ENCODE data around the gene LIAS. TPM values are rescaled to one million over a fixed set of nuclear protein-coding genes. Genes with fewer than 3 reads are reported as not detected.
A peak's percentile ranks its signal among the peaks of the same experiment; 100 is the strongest.

The LIAS gene
- total and polyA plus RNA-seq, 2 of the 13 experiments (the other 11 are each of a cell fraction or from before 2014, with no cell fraction given) = 16.0 to 16.6 TPM

GRCh38 chr4:39527296-39528060, 68.6 kb downstream of the LIAS start, which contains the start of gene UGDH (continued):
- TF ChIP-seq ZNF574 (CRISPR knock-in tag; IDR thresholded peaks at IDR 0.05) (peak; percentile 87), ZKSCAN1 (IDR thresholded peaks at IDR 0.05; ENCODE audit: low read length) (no peak), GZF1 (CRISPR knock-in tag; IDR thresholded peaks at IDR 0.05) (peak; percentile 14), ZNF687 (CRISPR knock-in tag; IDR thresholded peaks at IDR 0.05) (peak; percentile 95), POGZ (CRISPR knock-in tag; IDR thresholded peaks at IDR 0.05) (peak; percentile 85), ZNF446 (CRISPR knock-in tag; IDR thresholded peaks at IDR 0.05) (peak; percentile 74; the same call in 1 of the 2 replicates), MEF2D (CRISPR knock-in tag; IDR thresholded peaks at IDR 0.05) (peak; percentile 87), REPIN1 (CRISPR knock-in tag; IDR thresholded peaks at IDR 0.05; ENCODE audit: borderline replicate concordance, low read depth) (peak; percentile 93), CENPX (CRISPR knock-in tag; IDR thresholded peaks at IDR 0.05) (no peak), PITX1 (CRISPR knock-in tag; IDR thresholded peaks at IDR 0.05) (peak; percentile 64), HNRNPH1 (optimal IDR thresholded peaks at IDR 0.05; ENCODE audit: low read depth, low read length) (peak; percentile 73), ZNF619 (CRISPR knock-in tag; IDR thresholded peaks at IDR 0.05) (peak; percentile 82; the same call in 1 of the 2 replicates), ZNF431 (CRISPR knock-in tag; IDR thresholded peaks at IDR 0.05; ENCODE audit: borderline replicate concordance, low read depth) (peak; percentile 94), SRSF1 (optimal IDR thresholded peaks at IDR 0.05; ENCODE audit: low read depth, low read length) (peak; percentile 90), ZNF549 (CRISPR knock-in tag; IDR thresholded peaks at IDR 0.05) (no peak), ZNF839 (CRISPR knock-in tag; IDR thresholded peaks at IDR 0.05; ENCODE audit: borderline replicate concordance) (0 out of 2 replicates have a peak, but pooled peaks have one; percentile 18), MIXL1 (CRISPR knock-in tag; IDR thresholded peaks at IDR 0.05) (peak; percentile 44; the same call in 1 of the 2 replicates), HDAC6 (IDR thresholded peaks at IDR 0.05; ENCODE audit: low read depth, low read length) (no peak), GABPB1 (CRISPR knock-in tag; IDR thresholded peaks at IDR 0.05) (peak; percentile 94), ZNF800 (CRISPR knock-in tag; IDR thresholded peaks at IDR 0.05) (peak; percentile 37; the same call in 1 of the 2 replicates)

Data from HepG2 (cell line).